SU-DHL-6 (cell line): ENCODE measurements around the gene RAP1GAP.

Experiments
- EZH2phosphoT487 ChIP-seq: fragments of 200-600 bp; sonication (generic), shearing (Covaris generic); conservative IDR thresholded peaks from 2 replicates; pipeline ENCODE4 v1.6.1; 2018; ENCODE audit warnings: mild to moderate bottlenecking, antibody characterized with exemption, low read length, moderate library complexity, mixed read lengths
- TF ChIP-seq, protein P1 (sequence below): fragments of 200-600 bp; sonication (generic); IDR thresholded peaks from one replicate; pipeline ENCODE4 v1.5.1; 2017; ENCODE audit warnings: antibody characterized with exemption, mild to moderate bottlenecking, low read length, moderate library complexity; ENCODE audit not compliant: insufficient read depth, poor library complexity, severe bottlenecking

DNA sequence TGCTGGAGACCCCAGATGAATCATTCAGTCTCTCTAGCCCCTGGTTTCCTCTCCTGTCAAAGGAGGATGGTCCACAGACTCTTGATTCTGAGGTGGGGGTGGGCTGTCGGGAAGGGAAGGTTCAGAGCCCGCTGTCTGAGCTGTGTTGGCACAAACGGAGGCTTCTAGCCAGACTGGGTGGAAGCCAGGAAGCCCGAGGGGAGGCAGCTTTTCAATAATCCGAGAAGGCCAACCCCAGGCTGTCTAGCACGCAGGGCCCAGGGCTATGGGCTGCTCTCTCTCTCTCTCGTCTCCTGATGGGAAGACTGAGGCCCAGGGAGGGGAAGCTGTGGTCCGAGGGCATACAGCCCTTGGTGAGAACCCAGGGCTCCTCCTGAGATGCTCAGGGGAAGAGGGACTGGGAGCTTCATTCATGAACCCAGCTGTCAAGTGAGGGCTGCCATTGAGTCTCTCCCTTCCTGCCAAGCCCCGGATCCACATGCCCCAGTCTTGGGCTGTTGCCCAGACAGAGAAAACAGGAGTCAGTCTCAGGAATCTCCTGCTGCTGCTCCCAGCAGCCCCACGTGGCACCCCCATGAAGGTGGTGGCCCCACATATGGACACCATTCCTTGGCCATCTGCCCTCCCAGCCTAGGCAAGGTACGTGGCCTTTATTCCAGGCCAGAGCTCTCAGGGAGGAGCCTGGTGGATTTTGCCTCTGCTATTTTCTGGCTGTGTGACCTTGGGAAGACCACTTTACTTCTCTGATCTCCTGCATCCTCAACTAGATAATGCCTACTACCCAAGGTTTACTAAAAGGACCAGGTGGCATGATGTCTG is 44.4 kb downstream of the RAP1GAP start:
- TF ChIP-seq, protein P1, sequence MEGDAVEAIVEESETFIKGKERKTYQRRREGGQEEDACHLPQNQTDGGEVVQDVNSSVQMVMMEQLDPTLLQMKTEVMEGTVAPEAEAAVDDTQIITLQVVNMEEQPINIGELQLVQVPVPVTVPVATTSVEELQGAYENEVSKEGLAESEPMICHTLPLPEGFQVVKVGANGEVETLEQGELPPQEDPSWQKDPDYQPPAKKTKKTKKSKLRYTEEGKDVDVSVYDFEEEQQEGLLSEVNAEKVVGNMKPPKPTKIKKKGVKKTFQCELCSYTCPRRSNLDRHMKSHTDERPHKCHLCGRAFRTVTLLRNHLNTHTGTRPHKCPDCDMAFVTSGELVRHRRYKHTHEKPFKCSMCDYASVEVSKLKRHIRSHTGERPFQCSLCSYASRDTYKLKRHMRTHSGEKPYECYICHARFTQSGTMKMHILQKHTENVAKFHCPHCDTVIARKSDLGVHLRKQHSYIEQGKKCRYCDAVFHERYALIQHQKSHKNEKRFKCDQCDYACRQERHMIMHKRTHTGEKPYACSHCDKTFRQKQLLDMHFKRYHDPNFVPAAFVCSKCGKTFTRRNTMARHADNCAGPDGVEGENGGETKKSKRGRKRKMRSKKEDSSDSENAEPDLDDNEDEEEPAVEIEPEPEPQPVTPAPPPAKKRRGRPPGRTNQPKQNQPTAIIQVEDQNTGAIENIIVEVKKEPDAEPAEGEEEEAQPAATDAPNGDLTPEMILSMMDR = no peak
- TF ChIP-seq EZH2phosphoT487 = no peak
